Activated B cell treated with CpG ODN at 0.5 μM for 24 hours (primary cell): Measurements from ENCODE around the gene GKN2. TPM values are rescaled to one million over a fixed set of nuclear protein-coding genes. Genes with fewer than 3 reads are reported as not detected.

Source experiments
- ATAC-seq: fragments of 200-7000 bp; cut with Tn5 transposase; one replicate; pipeline ENCODE4 v1.10.0; 2021; ENCODE audit warnings: low read depth, mild to moderate bottlenecking, moderate library complexity
- CTCF ChIA-PET: fragments of 350-600 bp; sonication (Branson Sonifier 250); formaldehyde crosslinking; loops from one replicate; lab custom pipeline; 2021; ENCODE audit warnings: antibody characterized with exemption; lab: Charles Lee
- POLR2A ChIA-PET: fragments of 350-600 bp; sonication (Branson Sonifier 250); formaldehyde crosslinking; loops from one replicate; lab custom pipeline; 2021; ENCODE audit warnings: antibody characterized with exemption; lab: Charles Lee
- DNase-seq: peaks from one replicate; pipeline ENCODE4 v3.0.0; 2022
- H3K27ac Mint-ChIP-seq: one replicate; pipeline ENCODE4 v1.8.0; 2020; ENCODE audit warnings: mixed read lengths
- H3K27me3 Mint-ChIP-seq: one replicate; pipeline ENCODE4 v1.8.0; 2021; ENCODE audit warnings: mixed read lengths
- H3K36me3 Mint-ChIP-seq: one replicate; pipeline ENCODE4 v1.8.0; 2021; ENCODE audit warnings: low read depth, mixed read lengths
- H3K4me1 Mint-ChIP-seq: one replicate; pipeline ENCODE4 v1.8.0; 2021; ENCODE audit warnings: mixed read lengths
- H3K4me3 Mint-ChIP-seq: one replicate; pipeline ENCODE4 v1.8.0; 2020; ENCODE audit warnings: mild to moderate bottlenecking, mixed read lengths
- H3K9me3 Mint-ChIP-seq: one replicate; pipeline ENCODE4 v1.8.0; 2020; ENCODE audit warnings: mixed read lengths
- CTCF ChIP-seq: fragments of 200-600 bp; IDR thresholded peaks from one replicate; pipeline ENCODE4 v1.8.0; 2022; ENCODE audit warnings: antibody characterized with exemption, mild to moderate bottlenecking
- intact Hi-C: fragments of 100-400 bp; cut with micrococcal nuclease; formaldehyde crosslinking; loops from one replicate; pipeline ENCODE4 v1.15.1; 2024
- total RNA-seq: library from RNA; stranded (reverse); gene quantifications from 2 replicates; pipeline ENCODE4 v1.2.3, GENCODE V29; 2022

The GKN2 gene
- total RNA-seq, 1 donor from 2014 or later, result not detected

GRCh38 chr2:68974251-68974650 is 21.6 kb upstream of the GKN2 start, which contains the start of gene GKN1:
Gene GKN1, plus strand, starts transcription at chr2:68974636. Its CDS starts 42 bp downstream, at chr2:68974678.
- CTCF ChIA-PET, result no interaction called here
- intact Hi-C loops, result no loop called here
- Mint-ChIP-seq H3K36me3 (no peaks in the 10 kb centered on the region), H3K4me1 (no peaks in the 10 kb centered on the region), H3K9me3 (no peaks in the 10 kb centered on the region), H3K4me3 (no peak within 1 kb of the TSS), H3K27ac (no peak within 1 kb of the TSS), H3K27me3 (peaks cover 23% of the 10 kb centered on the region)
- TF ChIP-seq CTCF, result no peak
- ATAC-seq, result no peak
- no peak for DNase-seq
- POLR2A ChIA-PET, result no interaction called here

GRCh38 chr2:68971591-68972231 is 19.0 kb upstream of the GKN2 start:
- H3K36me3 Mint-ChIP-seq, result no peaks in the 10 kb centered on the region
- H3K4me3 Mint-ChIP-seq, result no peak overlapping the region
- DNase-seq, result no peak
- peaks cover 12% of the 10 kb centered on the region for H3K27me3 Mint-ChIP-seq
- CTCF ChIA-PET, result no interaction called here
- POLR2A ChIA-PET, result no interaction called here
- no peak for TF ChIP-seq CTCF
- intact Hi-C loops, result no loop called here
- ATAC-seq, result no peak
- no peak overlapping the region for H3K27ac Mint-ChIP-seq
- H3K9me3 Mint-ChIP-seq, result peaks cover 2% of the 10 kb centered on the region
- H3K4me1 Mint-ChIP-seq, result no peaks in the 10 kb centered on the region

- intact Hi-C loops, result no loop called here
- Mint-ChIP-seq H3K27me3 (peaks cover 12% of the 10 kb centered on the region), H3K9me3 (peaks cover 2% of the 10 kb centered on the region), H3K36me3 (no peaks in the 10 kb centered on the region), H3K4me3 (no peak overlapping the region), H3K4me1 (no peaks in the 10 kb centered on the region), H3K27ac (no peak overlapping the region)
- POLR2A ChIA-PET, result no interaction called here
- CTCF ChIA-PET, result no interaction called here
- no peak for DNase-seq
- no peak for ATAC-seq
- no peak for TF ChIP-seq CTCF
Measured at GRCh38 chr2:68970566-68971265, 18.0 kb upstream of the GKN2 start.

GRCh38 chr2:68969736-68970490 is 17.2 kb upstream of the GKN2 start:
- no peak for ATAC-seq
- Mint-ChIP-seq H3K27me3 (peaks cover 11% of the 10 kb centered on the region), H3K9me3 (peaks cover 2% of the 10 kb centered on the region), H3K4me1 (no peaks in the 10 kb centered on the region), H3K27ac (no peak overlapping the region), H3K36me3 (no peaks in the 10 kb centered on the region), H3K4me3 (no peak overlapping the region)
- no peak for DNase-seq
- intact Hi-C loops, result no loop called here
- ChIA-PET POLR2A (no interaction called here), CTCF (no interaction called here)
- TF ChIP-seq CTCF, result no peak

GRCh38 chr2:68968221-68968620 is 15.5 kb upstream of the GKN2 start:
- ATAC-seq (no peak), DNase-seq (no peak)
- POLR2A ChIA-PET, result no interaction called here
- CTCF ChIA-PET, result no interaction called here
- TF ChIP-seq CTCF, result no peak
- Mint-ChIP-seq H3K4me1 (no peaks in the 10 kb centered on the region), H3K9me3 (peaks cover 2% of the 10 kb centered on the region), H3K36me3 (no peaks in the 10 kb centered on the region), H3K27ac (no peak overlapping the region), H3K4me3 (no peak overlapping the region), H3K27me3 (peaks cover 9% of the 10 kb centered on the region)
- intact Hi-C loops, result no loop called here
